ENCODE results near the gene TRIM2.

GRCh38 chr4:153276971-153277370, 72.7 kb downstream of the TRIM2 start:
- TF ChIP-seq CTCF (IDR thresholded peaks at IDR 0.05) = no peak
- no peak for TF ChIP-seq POLR2A (IDR thresholded peaks at IDR 0.05)

Measured in prostate gland (tissue), 2 donors.